ENCODE measurements around the gene MFNG.

Gene MFNG

GRCh38 chr22:37511395-37512104 lies 25.4 kb upstream of the MFNG start:
- DNase-seq (ENCODE audit: low spot score): no peak

GRCh38 chr22:37510091-37510490 lies 23.9 kb upstream of the MFNG start:
- DNase-seq (ENCODE audit: low spot score): no peak

- DNase-seq (ENCODE audit: low spot score): no peak
These were observed 23.1 kb upstream of the MFNG start for GRCh38 chr22:37509059-37509860.

- DNase-seq (ENCODE audit: low spot score): no peak
These were observed 22.3 kb upstream of the MFNG start for GRCh38 chr22:37508431-37508992.

GRCh38 chr22:37507731-37508130 lies 21.5 kb upstream of the MFNG start:
- DNase-seq (ENCODE audit: low spot score): no peak

- DNase-seq (ENCODE audit: low spot score): no peak
These were observed 19.8 kb upstream of the MFNG start for GRCh38 chr22:37505989-37506388.

GRCh38 chr22:37505565-37505964 lies 19.4 kb upstream of the MFNG start:
- no peak for DNase-seq (ENCODE audit: low spot score)

- no peak for DNase-seq (ENCODE audit: low spot score)
These were observed 18.8 kb upstream of the MFNG start for GRCh38 chr22:37504964-37505363.

GRCh38 chr22:37503850-37504249 lies 17.7 kb upstream of the MFNG start:
- DNase-seq (ENCODE audit: low spot score): no peak

- DNase-seq (ENCODE audit: low spot score): no peak
These were observed 17.0 kb upstream of the MFNG start for GRCh38 chr22:37503183-37503683.

- no peak for DNase-seq (ENCODE audit: low spot score)
These were observed 16.4 kb upstream of the MFNG start for GRCh38 chr22:37502342-37503182.

- DNase-seq (ENCODE audit: low spot score): peak; percentile 90
These were observed 15.6 kb upstream of the MFNG start for GRCh38 chr22:37501610-37502341.

- no peak for DNase-seq (ENCODE audit: low spot score)
These were observed 14.8 kb upstream of the MFNG start for GRCh38 chr22:37500745-37501609.

GRCh38 chr22:37499789-37500540 lies 13.8 kb upstream of the MFNG start:
- no peak for DNase-seq (ENCODE audit: low spot score)

- no peak for DNase-seq (ENCODE audit: low spot score)
These were observed 13.0 kb upstream of the MFNG start for GRCh38 chr22:37499027-37499707.

- no peak for DNase-seq (ENCODE audit: low spot score)
These were observed 12.2 kb upstream of the MFNG start for GRCh38 chr22:37498289-37498909.

GRCh38 chr22:37497062-37497599 lies 10.9 kb upstream of the MFNG start:
- peak; percentile 96 for DNase-seq (ENCODE audit: low spot score)

GRCh38 chr22:37496651-37497050 lies 10.5 kb upstream of the MFNG start:
- DNase-seq (ENCODE audit: low spot score): peak; percentile 77
